Measurements from ENCODE around the gene B4GALNT3.
A peak's percentile ranks its signal among the peaks of the same experiment; 100 is the strongest.

The B4GALNT3 gene

GRCh38 chr12:509500-509899 is 49.8 kb downstream of the B4GALNT3 start:
- peak; percentile 54 for DNase-seq (ENCODE audit: low read depth)

GRCh38 chr12:510071-510825 is 50.5 kb downstream of the B4GALNT3 start:
- peak; percentile 3 for DNase-seq (ENCODE audit: low read depth)

GRCh38 chr12:512933-513332 is 53.2 kb downstream of the B4GALNT3 start:
- no peak for DNase-seq (ENCODE audit: low read depth)

- DNase-seq (ENCODE audit: low read depth), result no peak
Observed at GRCh38 chr12:513446-513845, 53.7 kb downstream of the B4GALNT3 start.

GRCh38 chr12:517538-517937 is 57.8 kb downstream of the B4GALNT3 start:
- peak; percentile 19 for DNase-seq (ENCODE audit: low read depth)

GRCh38 chr12:520119-520518 is 60.4 kb downstream of the B4GALNT3 start:
- DNase-seq (ENCODE audit: low read depth), result no peak

GRCh38 chr12:522692-523378 is 63.1 kb downstream of the B4GALNT3 start:
- no peak for DNase-seq (ENCODE audit: low read depth)

GRCh38 chr12:524167-524951 is 64.6 kb downstream of the B4GALNT3 start:
- no peak for DNase-seq (ENCODE audit: low read depth)

- no peak for DNase-seq (ENCODE audit: low read depth)
Observed at GRCh38 chr12:526089-526488, 66.3 kb downstream of the B4GALNT3 start.

- DNase-seq (ENCODE audit: low read depth), result no peak
Observed at GRCh38 chr12:527241-527640, 67.5 kb downstream of the B4GALNT3 start.

- DNase-seq (ENCODE audit: low read depth), result no peak
Observed at GRCh38 chr12:527729-528128, 68.0 kb downstream of the B4GALNT3 start.

- peak; percentile 58 for DNase-seq (ENCODE audit: low read depth)
Observed at GRCh38 chr12:530308-530707, 70.6 kb downstream of the B4GALNT3 start.

- no peak for DNase-seq (ENCODE audit: low read depth)
Observed at GRCh38 chr12:530821-531220, 71.1 kb downstream of the B4GALNT3 start.

- peak; percentile 65 for DNase-seq (ENCODE audit: low read depth)
Observed at GRCh38 chr12:531951-532585, 72.3 kb downstream of the B4GALNT3 start.

- DNase-seq (ENCODE audit: low read depth), result peak; percentile 82
Observed at GRCh38 chr12:532908-533565, 73.3 kb downstream of the B4GALNT3 start.

GRCh38 chr12:533718-534117 is 74.0 kb downstream of the B4GALNT3 start:
- DNase-seq (ENCODE audit: low read depth), result no peak

GRCh38 chr12:534216-534615 is 74.5 kb downstream of the B4GALNT3 start:
- no peak for DNase-seq (ENCODE audit: low read depth)

- DNase-seq (ENCODE audit: low read depth), result no peak
Observed at GRCh38 chr12:535396-535795, 75.7 kb downstream of the B4GALNT3 start.

- no peak for DNase-seq (ENCODE audit: low read depth)
Observed at GRCh38 chr12:536751-537245, 77.1 kb downstream of the B4GALNT3 start.

GRCh38 chr12:537772-538171 is 78.0 kb downstream of the B4GALNT3 start:
- DNase-seq (ENCODE audit: low read depth), result no peak

- DNase-seq (ENCODE audit: low read depth), result peak; percentile 72
Observed at GRCh38 chr12:538731-539539, 79.2 kb downstream of the B4GALNT3 start.

Data from EH (cell line).